ENCODE measurements around the gene WDR70. TPM values are rescaled to one million over a fixed set of nuclear protein-coding genes. Genes with fewer than 3 reads are reported as not detected.

Gene WDR70
- total RNA-seq, 1 experiment from 2014 or later: 35.0 TPM

GRCh38 chr5:37552770-37553719 is 173.9 kb downstream of the WDR70 start:
- ChIA-PET POLR2A (no interaction called here), CTCF (interaction anchor here (1.9 to 3.1 kb wide), 3 partner anchors 8 to 140 kb away, joined by 11 to 24 read pairs (median 11); no protein-coding TSS in a partner anchor)
- Mint-ChIP-seq H3K36me3 (no peaks in the 10 kb centered on the region), H3K4me3 (no peak overlapping the region), H3K27me3 (ENCODE audit: low read depth) (no peaks in the 10 kb centered on the region), H3K27ac (no peak overlapping the region), H3K4me1 (peaks cover 12% of the 10 kb centered on the region), H3K9me3 (no peaks in the 10 kb centered on the region)
- DNase-seq (ENCODE audit: low spot score): no peak
- peak; percentile 34; the same call in 1 of the 2 replicates for ATAC-seq
- TF ChIP-seq OVOL2 (CRISPR knock-in tag; IDR thresholded peaks at IDR 0.05; ENCODE audit: borderline replicate concordance): no peak
- no peak for TF ChIP-seq GABPB1 (CRISPR knock-in tag; IDR thresholded peaks at IDR 0.05)

GRCh38 chr5:37553720-37554404 is 174.7 kb downstream of the WDR70 start:
- ATAC-seq (no peak), DNase-seq (ENCODE audit: low spot score) (no peak)
- no peak overlapping the region for H3K27ac Mint-ChIP-seq
- no peak overlapping the region for H3K4me3 Mint-ChIP-seq
- H3K9me3 Mint-ChIP-seq: no peaks in the 10 kb centered on the region
- ChIA-PET CTCF (interaction anchor here (0.6 to 3.1 kb wide), 8 partner anchors 9 to 267 kb away, joined by 3 to 24 read pairs (median 4); partner anchors contain the start of gene WDR70), POLR2A (no interaction called here)
- peaks cover 12% of the 10 kb centered on the region for H3K4me1 Mint-ChIP-seq
- H3K27me3 Mint-ChIP-seq (ENCODE audit: low read depth): no peaks in the 10 kb centered on the region
- TF ChIP-seq TCF7 (CRISPR knock-in tag; IDR thresholded peaks at IDR 0.05; ENCODE audit: low read depth): no peak
- no peak for TF ChIP-seq JAZF1 (CRISPR knock-in tag; IDR thresholded peaks at IDR 0.05)
- no peak for TF ChIP-seq USF2 (CRISPR knock-in tag; IDR thresholded peaks at IDR 0.05)
- no peak for TF ChIP-seq RELA (CRISPR knock-in tag; IDR thresholded peaks at IDR 0.05; ENCODE audit: borderline replicate concordance)
- no peak for TF ChIP-seq ELF4 (CRISPR knock-in tag; IDR thresholded peaks at IDR 0.05; ENCODE audit: low read depth)
- no peak for TF ChIP-seq HMGXB4 (CRISPR knock-in tag; IDR thresholded peaks at IDR 0.05)
- no peak for TF ChIP-seq ETV6 (CRISPR knock-in tag; IDR thresholded peaks at IDR 0.05)
- TF ChIP-seq CREM (CRISPR knock-in tag; IDR thresholded peaks at IDR 0.05): no peak
- TF ChIP-seq CDX4 (CRISPR knock-in tag; IDR thresholded peaks at IDR 0.05; ENCODE audit: borderline replicate concordance): no peak
- no peaks in the 10 kb centered on the region for H3K36me3 Mint-ChIP-seq

GRCh38 chr5:37554405-37554739 is 175.3 kb downstream of the WDR70 start:
- H3K27ac Mint-ChIP-seq: no peak overlapping the region; the same call in 1 of the 2 replicates
- no peaks in the 10 kb centered on the region for H3K9me3 Mint-ChIP-seq
- DNase-seq (ENCODE audit: low spot score) (no peak), ATAC-seq (no peak)
- POLR2A ChIA-PET: no interaction called here
- CTCF ChIA-PET: interaction anchor here (0.6 to 3.1 kb wide), 11 partner anchors 9 to 553 kb away, joined by 3 to 24 read pairs (median 4); partner anchors contain the start of gene WDR70
- H3K36me3 Mint-ChIP-seq: no peaks in the 10 kb centered on the region
- no peaks in the 10 kb centered on the region for H3K27me3 Mint-ChIP-seq (ENCODE audit: low read depth)
- TF ChIP-seq ZMAT4 (CRISPR knock-in tag; IDR thresholded peaks at IDR 0.05) (no peak), NFE2L1 (CRISPR knock-in tag; IDR thresholded peaks at IDR 0.05) (no peak)
- H3K4me3 Mint-ChIP-seq: no peak overlapping the region
- peaks cover 12% of the 10 kb centered on the region for H3K4me1 Mint-ChIP-seq

- ATAC-seq (peak; percentile 58), DNase-seq (ENCODE audit: low spot score) (no peak)
- Mint-ChIP-seq H3K4me3 (no peak overlapping the region), H3K36me3 (no peaks in the 10 kb centered on the region), H3K27me3 (ENCODE audit: low read depth) (no peaks in the 10 kb centered on the region), H3K27ac (no peak overlapping the region), H3K9me3 (no peaks in the 10 kb centered on the region), H3K4me1 (peaks cover 12% of the 10 kb centered on the region)
- TF ChIP-seq ZBTB21 (CRISPR knock-in tag; IDR thresholded peaks at IDR 0.05; ENCODE audit: borderline replicate concordance): no peak
- TF ChIP-seq OVOL2 (CRISPR knock-in tag; IDR thresholded peaks at IDR 0.05; ENCODE audit: borderline replicate concordance): no peak
- TF ChIP-seq CTCF (IDR thresholded peaks at IDR 0.05): 0 out of 2 replicates have a peak, but pooled peaks have one; percentile 33
- TF ChIP-seq ZNF232 (CRISPR knock-in tag; IDR thresholded peaks at IDR 0.05): no peak
- TF ChIP-seq RORB (CRISPR knock-in tag; IDR thresholded peaks at IDR 0.05): no peak
- TF ChIP-seq E2F1 (CRISPR knock-in tag; IDR thresholded peaks at IDR 0.05): no peak
- no peak for TF ChIP-seq IRF2 (CRISPR knock-in tag; IDR thresholded peaks at IDR 0.05; ENCODE audit: borderline replicate concordance, low read depth)
- POLR2A ChIA-PET: no interaction called here
- CTCF ChIA-PET: interaction anchor here (1.0 to 3.1 kb wide), 9 partner anchors 10 to 553 kb away, joined by 3 to 24 read pairs (median 4); partner anchors contain the start of gene WDR70
Measured at GRCh38 chr5:37554938-37555337, 175.8 kb downstream of the WDR70 start.

All from WTC11 (cell line).